Effector CD8-positive, alpha-beta T cell (primary cell): ENCODE measurements around the gene ALDH1L1.

Source experiments
- DNase-seq: peaks from one replicate; lab custom pipeline; 2025; lab: John Stamatoyannopoulos, UW
- total RNA-seq, 4 experiments: gene quantifications; one replicate each; lab custom pipeline; 2026; lab: John Stamatoyannopoulos, UW

The ALDH1L1 gene
- total RNA-seq, result 0 reads per million in 4 experiments

DNA sequence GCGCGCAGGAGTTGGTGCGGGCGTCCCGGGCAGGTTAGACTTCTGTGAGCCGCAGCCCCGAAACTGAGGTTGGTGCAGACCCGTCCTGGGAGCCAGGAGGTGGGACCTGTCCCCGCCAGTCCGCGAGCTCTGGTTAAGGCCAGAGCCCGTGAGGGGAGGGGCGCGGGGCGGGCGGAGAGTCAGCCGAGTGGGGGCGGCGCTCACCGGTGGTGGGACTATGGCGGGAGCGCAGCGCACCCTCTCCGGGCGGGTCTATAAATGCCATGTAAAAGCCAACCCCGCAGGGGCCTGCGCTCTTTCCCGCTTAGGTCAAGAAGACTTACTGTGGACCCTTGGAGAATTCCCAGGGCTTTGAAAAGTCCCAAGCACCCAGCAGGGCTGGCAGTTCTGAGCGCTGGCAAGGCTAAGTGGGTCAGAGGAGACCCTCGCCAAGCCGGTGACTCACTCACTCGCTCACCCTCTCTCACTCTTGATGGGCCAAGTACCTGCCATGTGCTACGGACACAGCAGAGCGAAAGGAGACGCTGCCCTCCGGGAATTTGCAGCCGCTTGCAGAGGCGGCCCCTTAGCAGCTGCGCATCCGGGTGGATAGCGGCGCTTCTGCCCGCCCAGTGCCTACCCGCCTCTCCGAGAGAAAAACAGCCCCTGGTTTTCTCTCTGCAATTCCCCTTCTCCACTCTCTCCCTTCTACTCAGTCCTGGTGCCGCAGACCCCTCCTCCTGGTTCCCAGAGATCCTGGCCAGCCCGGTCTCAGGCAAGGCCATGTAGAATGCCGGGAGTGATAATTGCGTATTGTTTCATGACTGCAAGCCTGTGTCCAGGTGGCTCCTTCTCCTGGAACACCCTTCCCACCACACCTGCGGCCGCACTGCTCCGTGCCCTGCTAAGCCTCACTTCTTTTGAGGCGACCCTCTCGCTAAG lies at the start of gene ALDH1L1:
ALDH1L1 (minus strand) TSS at position 110 of the 921 bp plus-strand sequence. CDS start 19,607 bp downstream, outside the sequence.
- DNase-seq, result no peak

DNA sequence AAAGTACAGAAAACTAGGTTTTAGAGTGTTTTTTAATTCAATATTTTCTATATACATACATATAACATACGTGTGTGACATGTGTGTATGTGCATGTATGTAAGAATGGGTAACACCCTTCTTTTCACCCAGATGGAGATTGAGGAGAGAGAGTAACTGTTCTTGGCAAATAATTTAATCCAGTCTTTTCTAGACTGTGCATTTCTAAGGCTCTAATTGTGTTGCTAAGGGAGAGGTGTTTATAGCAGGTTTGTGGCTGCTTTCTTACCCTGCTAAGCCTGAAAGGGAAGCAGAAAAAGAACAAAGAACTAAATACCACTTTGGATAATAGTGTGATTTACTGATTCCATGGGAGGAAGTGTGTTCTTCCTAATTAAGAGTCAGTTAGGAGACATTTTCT lies 46.0 kb upstream of the ALDH1L1 start:
- no peak for DNase-seq

DNA sequence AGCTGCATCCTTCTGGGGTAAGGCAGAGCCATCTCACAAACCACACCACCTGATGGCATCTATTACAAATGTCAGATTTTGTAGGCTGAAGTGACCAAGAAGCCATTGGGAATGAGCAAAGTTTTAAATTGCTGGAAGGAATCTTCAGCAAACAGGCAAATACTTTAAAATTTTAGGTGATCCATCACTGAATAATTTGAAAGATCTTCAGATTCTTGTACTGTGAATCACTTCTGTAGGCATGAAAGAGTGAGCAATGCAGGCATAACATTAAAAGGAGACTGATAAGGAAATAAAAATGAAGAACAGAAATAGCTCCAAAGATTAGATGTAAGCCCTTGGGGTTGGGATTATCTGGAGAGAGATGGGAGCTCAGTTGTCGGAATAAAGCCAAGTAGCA lies 36.0 kb upstream of the ALDH1L1 start:
- DNase-seq, result no peak

DNA sequence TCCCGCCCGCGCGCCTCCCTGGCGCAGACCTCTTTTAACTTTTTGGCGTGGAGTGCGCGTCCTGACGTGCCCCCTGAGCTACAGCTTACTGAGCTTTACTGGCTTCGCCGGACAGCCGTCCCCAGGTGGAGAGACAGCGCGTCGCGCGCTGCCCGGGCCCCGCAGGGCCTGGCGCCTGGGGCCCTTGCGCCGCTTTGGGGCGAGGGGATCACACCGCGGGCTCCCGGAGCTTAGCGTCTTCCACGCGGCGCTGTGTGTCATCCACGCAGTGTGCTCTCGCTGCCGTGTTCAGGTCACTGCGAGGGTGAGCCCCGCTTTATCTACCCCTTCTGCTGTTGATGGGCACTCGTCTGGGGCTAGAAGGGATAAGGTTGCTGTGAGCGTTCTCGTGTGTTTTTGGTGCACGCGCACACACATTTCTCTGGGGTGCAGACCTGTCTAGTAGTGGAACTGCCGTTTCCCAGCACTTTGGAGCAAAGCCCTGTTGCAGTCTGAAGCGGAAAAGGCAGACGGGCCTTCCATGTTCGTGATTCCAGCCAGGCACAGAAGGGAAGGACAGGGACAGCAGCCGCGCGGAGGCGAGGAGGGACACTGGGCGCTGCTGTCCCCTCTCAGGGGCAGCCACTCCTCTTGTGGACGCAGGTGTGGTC lies 33.1 kb upstream of the ALDH1L1 start:
- DNase-seq, result no peak

DNA sequence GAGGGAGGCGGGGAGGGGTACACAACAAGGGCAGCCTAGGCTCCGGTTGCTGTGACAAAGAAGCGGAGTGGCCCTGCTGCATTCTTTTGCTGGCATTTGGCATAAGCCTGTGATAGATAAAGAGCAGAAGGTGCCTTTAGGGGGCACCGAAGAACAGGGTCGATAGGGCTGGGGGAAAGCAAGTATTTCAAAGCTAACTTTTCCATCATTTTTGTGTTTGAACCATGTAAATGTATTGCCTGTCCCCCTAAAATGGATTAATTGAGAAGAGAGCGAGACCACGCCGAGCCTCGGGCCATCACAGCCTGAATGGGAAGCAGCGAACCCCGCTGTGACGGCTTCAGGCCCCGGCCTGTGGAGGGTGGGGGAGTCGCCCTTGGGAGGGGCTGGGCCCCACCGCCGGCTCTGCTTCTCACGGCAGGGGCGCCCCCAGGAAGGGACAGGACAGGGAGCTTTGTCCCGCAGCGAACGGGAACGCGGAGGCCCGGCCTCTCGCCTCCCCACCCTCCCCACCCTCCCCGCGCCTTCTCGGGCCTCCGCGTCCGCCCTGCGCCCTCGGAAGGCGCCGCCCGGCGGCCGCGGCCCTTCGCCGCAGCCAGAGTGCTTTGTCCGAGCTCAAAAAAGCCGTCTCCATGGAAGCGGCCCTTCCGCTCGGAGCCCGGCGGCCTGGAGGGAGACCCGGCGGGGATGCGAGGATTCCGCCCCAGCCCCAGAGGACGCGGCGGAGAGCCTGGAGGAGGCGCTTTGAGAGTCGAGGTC lies 32.4 kb upstream of the ALDH1L1 start:
- no peak for DNase-seq

DNA sequence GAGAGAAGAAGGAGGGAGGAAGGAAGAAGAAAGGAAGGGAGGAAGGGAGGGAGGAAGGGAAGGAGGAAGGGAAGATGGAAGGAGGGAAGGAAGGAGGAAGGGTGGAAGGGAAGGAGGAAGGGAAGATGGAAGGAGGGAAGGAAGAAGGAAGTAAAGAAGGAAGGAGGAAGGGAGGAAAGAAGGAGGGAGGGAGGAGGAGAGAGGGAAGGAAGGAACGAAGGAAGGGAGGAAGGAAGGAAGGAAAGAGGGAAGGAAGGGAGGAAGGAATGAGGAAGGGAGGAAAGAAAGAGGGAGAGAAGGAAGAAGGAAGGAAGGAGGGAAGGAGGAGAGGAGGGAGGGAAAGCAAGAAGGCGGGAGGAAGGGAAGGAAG lies 31.8 kb upstream of the ALDH1L1 start:
- DNase-seq, result no peak

DNA sequence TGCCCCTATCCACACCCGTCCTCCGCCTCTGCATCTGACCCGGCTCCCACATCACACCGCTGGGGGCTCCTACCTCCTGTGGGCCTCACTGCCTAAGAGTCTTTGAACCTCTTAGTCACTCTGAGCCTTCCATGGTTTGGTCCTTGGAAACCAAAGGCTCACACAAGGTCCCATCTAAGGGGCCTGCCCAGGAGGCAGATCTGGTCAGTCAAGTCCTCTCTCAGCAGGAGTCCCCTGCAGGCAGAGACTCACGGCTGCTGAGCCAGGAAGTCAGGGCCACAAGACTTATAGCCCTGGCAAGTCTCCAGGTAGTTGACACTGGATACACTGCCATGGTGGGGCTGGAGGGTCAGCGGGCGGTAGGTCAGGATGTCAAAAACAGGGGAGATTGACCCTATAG lies 31.2 kb upstream of the ALDH1L1 start:
- no peak for DNase-seq

DNA sequence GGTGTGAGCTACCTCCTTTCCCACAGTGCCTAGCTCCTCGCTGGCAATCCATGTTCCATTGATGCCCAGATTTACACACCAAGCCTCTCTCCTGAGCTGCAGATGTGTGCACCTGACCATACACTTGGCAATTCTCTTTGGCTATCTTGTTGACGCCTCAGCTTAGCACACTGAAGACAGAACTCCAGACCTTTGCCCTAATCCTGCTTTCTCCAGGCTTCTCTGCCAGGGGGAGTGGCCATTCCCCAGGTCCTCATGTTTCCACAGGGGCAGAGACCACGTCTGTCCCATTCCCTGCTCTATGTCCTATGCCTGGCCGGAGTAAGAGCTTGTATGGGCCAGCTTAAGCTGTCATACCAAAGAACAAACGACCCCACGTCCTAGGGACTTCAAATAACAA lies 30.2 kb upstream of the ALDH1L1 start:
- DNase-seq, result no peak

DNA sequence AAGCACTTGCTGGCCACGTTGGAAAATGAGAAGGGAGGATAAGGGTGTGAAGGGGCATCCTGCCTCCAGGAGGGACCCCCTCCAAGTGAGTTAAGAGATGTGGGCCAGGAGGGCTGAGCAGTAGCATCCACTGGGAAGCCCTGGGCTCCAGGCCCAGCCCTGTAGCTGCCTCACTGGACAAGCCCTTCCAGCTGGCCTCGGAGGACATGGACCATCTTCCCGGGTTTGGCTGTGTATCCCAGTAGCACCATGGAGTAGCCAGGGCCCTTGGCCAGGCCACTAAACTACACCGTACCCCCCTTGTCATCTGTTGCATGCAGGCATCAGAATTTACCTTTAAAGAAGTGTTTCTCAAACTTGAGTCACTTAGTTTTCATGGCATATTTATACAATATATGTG lies 29.4 kb upstream of the ALDH1L1 start:
- no peak for DNase-seq

DNA sequence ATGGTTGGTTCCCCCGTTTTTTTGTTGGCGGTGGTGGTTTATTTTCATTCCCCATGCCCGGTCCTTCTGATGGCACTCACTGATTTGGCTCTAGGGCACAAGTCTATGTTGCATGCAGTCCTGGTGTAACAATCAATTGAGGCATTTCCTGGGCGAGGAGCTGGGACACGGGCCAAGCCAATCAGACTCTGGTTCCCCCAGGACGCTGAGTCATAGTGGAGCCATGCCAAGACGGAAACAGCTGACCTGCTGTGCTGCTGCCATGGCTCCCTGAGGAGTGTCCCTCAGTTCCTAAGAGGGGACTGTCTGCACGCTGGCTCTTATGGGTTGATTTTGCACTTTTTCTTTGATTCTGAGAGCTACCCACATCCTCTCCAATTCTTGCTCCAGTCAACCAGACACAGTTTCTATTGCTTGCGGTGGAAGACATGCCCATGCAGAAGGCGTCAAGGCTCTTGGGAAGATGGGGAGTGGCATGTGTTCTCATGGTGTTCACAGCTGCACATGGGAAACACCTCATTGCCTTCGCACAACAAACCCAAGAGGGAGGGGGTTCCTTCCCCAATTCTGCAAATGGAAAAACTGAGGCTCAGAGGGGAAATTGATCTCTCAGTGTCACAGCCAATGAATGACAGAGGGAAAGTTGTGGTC lies 28.3 kb upstream of the ALDH1L1 start:
- no peak for DNase-seq

DNA sequence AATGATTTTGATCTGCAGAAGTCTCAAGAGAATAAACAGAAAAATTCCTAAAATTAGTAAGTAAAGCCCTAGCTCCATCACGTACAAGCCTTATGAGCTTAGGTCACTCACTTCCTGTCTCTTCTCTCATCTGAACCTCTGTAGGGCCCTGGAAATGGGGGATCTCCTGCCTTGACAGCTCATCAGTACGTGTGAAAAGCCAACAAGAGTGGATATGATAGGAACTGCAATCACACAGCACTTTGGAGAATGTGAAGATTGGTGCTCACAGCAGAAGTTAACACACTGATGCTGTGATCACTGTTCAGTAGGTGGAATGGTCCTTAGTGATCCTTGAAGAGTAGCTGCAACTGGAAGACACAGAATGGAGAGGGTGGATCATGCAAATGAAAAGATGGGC lies 27.8 kb upstream of the ALDH1L1 start:
- DNase-seq, result no peak

DNA sequence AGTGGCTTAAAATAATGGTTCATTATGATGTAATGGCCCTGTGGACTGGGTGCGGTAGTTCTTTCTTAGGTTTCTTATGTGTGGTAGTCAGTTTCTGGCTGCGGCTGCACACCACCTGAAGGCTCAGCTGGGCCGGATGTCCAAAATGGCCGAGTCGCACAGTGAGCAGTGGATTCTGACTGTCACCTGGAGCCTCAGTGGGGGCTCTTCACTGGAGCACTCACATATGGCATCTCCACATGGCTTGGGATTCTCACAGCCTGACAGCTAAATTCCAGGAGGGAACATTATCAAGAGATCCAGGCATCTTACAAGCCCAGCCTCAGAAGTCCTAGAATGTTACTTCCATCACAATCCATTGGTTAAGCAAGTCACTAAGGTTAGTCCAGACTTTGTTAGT lies 26.8 kb upstream of the ALDH1L1 start:
- DNase-seq, result no peak

DNA sequence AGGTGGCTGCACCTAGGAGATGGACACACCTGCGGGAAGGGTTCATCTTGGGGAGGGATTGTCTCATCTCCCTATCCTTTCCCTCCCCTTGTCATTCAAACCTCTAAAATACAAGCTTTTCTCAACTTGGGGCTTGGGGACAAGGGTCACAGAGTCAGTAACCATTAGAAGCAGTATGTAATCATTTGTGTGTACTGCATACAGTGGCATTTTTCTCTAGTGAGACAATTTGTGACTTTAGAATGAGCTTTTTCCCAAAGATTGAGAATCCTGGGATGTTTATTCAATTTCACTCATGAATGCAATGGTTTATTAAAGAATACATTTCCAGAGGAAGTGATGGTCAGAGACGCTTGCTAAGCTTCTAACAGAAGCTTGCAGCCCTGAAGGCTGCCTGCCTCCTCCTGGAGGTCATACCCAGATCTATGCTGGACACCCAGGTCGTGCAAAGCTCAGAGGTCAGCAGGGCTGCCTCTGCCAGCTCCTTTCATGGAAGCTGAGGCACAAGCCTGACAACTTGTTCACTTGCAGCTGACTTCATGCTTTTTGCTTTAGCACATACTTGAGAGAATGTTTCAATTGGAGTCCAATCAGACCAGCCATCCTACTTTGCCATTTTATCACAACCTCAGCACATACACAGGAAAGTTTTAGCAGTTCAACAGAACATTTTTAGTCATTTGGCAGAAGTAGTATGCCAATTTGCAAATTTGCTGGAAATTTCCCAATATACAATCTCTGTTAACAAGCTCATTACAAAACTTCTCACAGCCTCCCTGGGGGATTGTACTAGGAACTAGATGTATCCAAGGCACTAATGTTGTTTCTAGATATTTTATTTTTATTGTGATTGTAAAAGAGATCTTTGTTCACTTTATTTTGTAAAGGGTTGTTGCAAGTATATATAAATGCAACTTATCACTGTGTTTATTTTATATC lies 25.6 kb upstream of the ALDH1L1 start:
- DNase-seq, result no peak

DNA sequence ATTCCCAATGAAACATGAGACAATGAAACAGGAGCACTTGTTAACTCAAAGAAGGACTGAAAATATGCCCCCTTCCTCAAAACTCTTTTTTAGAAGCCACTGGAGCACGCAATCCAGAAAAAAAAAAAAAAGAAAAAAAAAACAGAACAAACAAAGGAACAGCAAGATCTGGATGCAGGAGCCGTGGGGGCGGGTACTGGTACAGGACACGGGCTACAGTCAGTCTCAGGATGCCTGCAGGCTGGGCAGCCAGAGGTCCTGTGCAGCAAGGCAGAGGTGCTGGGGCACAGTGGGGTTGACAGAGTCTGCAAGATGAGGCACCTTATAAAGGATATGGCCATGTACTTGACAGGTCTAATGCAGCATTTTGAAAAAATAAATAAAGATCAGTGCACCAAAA lies 22.3 kb upstream of the ALDH1L1 start:
- DNase-seq, result no peak

DNA sequence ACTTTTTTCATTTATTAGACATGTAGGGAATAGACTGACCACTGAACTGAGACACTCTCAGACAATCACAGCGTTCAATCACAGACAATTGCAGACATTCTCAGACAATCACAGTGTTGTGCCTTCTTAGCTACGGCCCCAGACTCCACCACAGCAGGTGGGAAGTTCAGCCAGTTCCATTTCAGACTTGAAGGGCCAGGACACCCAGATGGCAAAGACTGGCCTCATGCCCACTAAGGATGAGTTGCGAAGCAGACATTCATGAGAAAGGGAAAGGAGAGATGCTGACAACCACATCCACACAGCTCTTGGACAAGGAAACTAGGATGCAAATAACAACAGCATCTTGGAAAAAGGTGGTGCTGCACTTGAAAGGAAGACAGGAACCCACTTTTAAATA lies 21.9 kb upstream of the ALDH1L1 start:
- no peak for DNase-seq

DNA sequence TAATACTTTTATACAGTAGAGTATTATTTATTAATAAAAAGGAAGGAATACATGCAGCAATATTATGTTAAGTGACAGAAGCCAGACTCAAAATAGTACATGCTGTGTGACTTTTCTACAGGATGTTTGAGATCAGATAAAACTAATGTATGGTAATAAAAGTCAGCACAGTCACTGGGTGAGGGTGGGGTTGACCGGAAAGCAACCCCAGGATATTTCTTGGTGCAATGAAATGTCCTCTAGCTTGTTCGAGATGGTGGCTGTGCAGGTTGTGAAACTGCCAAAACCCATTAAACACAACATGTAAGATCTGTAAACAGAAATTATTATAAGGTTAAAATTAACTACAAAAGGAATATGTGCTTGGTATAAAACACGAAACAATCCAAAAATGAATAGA lies 20.8 kb upstream of the ALDH1L1 start:
- no peak for DNase-seq

DNA sequence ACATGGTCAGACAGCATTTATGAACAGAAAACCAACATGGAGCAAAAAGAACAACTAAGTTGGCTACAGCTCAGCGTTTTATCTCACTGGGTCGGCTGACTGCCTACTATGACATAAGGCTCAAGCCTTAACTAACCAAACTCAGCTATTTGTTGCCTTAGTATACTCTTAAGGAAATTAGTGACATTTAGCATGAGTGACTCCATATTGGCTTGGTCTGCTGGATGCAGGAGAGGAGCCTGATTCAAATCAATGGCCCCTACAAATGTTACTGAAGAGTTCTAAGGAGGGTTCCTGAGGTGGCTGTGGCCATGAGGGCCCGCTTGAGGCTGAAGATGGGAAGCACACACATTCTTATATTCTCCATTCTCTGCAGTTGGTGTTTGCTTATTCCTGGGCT lies 20.1 kb upstream of the ALDH1L1 start:
- DNase-seq, result no peak

DNA sequence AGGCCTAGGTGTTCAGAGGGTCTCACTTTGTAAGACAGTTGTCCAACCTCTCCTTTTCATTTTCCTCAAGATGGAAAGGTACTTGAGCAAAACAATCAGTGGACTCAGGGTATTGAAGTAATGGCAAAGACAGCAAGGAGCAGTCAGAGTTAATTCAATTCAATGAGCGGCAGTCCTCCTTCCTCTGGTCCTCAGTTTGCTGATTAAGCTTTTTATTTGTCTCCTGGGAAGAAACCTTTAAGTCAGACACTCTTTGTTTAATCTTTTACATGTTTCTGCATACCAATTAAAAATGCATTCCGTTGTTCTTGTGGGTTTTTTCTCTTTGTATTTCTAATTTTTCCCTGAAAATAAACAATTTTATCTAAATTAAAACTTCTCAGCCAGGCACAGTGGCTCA lies 18.9 kb upstream of the ALDH1L1 start:
- no peak for DNase-seq

DNA sequence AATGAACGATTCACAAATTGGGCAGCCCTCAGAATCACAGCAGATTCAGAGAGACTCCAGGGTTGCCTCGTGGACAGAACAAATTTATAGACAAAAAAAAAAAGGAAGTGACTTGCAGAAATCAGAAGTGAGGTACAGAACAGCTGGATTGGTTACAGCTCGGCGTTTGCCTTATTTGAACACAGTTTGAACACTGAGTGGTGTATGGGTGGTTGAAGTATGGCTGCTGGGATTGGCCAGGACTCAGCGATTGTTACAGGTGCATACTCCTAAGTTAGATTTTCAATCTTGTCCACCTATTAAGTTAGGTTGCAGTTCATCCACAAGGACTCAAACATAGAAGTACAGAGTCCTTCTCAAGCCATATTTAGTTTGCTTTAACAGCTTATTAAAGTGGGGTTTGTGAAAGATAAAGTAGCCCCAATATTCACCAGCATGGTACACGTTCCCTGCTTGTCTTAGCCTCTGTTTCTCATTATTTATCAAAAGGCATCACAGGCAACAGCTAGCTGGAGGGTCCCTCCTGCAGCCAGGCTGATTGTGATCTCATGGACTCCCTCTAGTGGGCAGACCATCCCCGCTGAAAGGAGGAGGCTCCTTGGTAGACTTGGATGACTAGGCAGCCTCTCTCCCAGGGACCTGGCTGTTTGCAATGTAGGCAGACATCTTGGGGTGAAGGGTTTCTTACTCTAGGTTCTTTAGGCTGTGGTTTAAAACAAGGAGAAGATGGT lies 17.6 kb upstream of the ALDH1L1 start:
- DNase-seq, result peak; percentile 16

DNA sequence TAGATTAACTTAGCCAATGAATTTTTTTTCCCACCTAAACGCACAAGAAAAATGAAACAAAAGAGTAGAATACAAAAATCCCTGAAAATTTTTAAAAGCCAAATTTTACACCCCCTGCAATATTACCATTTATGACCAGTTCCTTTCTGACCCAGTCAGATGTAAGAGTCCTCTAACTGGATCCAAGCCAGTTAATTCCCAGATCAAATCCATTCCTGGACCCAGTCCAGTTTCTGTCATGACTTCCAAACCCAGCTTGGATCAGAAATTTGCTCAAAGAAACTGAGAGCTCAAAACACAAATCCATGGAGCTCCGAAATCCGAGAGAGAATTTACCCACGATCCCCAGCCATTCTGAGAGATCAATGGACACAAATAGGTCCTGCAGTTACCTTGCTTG lies 17.0 kb upstream of the ALDH1L1 start:
- no peak for DNase-seq
